AG10803 (cell line): ENCODE results near the gene HIPK1.

Experiments
- DNase-seq: peaks from one replicate; pipeline ENCODE4 v3.0.0; 2010; ENCODE audit warnings: low read depth
- H3K4me3 ChIP-seq: 2 replicates; pipeline ENCODE4 v1.5.1; 2011; ENCODE audit warnings: mild to moderate bottlenecking, low read length, control low read depth
- TF ChIP-seq, protein P1 (sequence below): conservative IDR thresholded peaks from 2 replicates; pipeline ENCODE4 v1.5.1; 2011; ENCODE audit warnings: mild to moderate bottlenecking, low read length, control low read depth, inconsistent platforms

The HIPK1 gene

GRCh38 chr1:113951719-113952118 is 22.6 kb downstream of the HIPK1 start:
- no peak overlapping the region for H3K4me3 ChIP-seq
- no peak for DNase-seq

DNA sequence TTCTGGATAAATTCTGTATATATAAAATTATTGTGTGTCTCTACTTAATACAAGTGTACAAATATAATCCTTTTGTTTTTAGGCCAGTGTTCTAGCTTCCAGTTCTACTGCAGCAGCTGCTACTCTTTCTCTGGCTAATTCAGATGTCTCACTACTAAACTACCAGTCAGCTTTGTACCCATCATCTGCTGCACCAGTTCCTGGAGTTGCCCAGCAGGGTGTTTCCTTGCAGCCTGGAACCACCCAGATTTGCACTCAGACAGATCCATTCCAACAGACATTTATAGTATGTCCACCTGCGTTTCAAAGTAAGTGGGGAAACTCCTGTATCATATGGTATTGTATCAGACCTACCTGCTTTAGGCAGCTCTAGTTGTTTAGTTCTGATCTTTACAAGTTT is 28.9 kb downstream of the HIPK1 start:
- TF ChIP-seq, protein P1, sequence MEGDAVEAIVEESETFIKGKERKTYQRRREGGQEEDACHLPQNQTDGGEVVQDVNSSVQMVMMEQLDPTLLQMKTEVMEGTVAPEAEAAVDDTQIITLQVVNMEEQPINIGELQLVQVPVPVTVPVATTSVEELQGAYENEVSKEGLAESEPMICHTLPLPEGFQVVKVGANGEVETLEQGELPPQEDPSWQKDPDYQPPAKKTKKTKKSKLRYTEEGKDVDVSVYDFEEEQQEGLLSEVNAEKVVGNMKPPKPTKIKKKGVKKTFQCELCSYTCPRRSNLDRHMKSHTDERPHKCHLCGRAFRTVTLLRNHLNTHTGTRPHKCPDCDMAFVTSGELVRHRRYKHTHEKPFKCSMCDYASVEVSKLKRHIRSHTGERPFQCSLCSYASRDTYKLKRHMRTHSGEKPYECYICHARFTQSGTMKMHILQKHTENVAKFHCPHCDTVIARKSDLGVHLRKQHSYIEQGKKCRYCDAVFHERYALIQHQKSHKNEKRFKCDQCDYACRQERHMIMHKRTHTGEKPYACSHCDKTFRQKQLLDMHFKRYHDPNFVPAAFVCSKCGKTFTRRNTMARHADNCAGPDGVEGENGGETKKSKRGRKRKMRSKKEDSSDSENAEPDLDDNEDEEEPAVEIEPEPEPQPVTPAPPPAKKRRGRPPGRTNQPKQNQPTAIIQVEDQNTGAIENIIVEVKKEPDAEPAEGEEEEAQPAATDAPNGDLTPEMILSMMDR: no peak
- no peak for DNase-seq
- no peak overlapping the region for H3K4me3 ChIP-seq

More at GRCh38 chr1:113951719-113952118, 22.6 kb downstream of the HIPK1 start:
- TF ChIP-seq, protein P1: no peak

- no peak overlapping the region for H3K4me3 ChIP-seq
- DNase-seq: no peak
- TF ChIP-seq, protein P1: no peak
Measured at GRCh38 chr1:113958691-113959090, 29.6 kb downstream of the HIPK1 start.

DNA sequence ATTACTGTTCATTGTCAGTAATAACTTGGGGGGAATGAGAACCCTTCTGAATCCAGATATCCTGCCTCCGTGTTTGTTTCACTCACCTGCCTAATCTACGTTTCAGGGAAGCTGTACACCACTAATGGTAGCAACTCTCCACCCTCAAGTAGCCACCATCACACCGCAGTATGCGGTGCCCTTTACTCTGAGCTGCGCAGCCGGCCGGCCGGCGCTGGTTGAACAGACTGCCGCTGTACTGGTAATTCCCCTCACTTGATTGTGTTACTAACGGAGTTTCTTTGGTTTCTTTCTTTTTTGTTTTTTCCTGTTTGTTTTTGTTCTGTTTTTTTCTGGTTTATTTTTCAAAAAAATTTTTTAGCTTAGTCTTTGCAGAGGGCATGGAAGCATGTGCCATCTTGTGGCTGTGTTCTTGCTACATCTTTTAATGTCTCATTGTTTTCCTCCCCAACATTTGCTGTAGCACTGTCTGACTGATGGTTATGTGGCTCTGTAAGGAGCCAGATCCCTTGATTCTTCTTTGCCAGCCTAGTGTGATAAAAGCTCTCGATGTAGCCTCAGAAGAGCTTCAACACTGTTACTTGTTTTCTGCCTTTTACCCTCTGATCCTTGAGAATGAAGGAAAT is 34.3 kb downstream of the HIPK1 start:
- H3K4me3 ChIP-seq: no peak overlapping the region
- peak; percentile 23 for DNase-seq
- TF ChIP-seq, protein P1: peak; percentile 32

- H3K4me3 ChIP-seq: no peak overlapping the region
- peak; percentile 36 for DNase-seq
- TF ChIP-seq, protein P1: no peak
Measured at GRCh38 chr1:113965703-113966412, 36.7 kb downstream of the HIPK1 start.

DNA sequence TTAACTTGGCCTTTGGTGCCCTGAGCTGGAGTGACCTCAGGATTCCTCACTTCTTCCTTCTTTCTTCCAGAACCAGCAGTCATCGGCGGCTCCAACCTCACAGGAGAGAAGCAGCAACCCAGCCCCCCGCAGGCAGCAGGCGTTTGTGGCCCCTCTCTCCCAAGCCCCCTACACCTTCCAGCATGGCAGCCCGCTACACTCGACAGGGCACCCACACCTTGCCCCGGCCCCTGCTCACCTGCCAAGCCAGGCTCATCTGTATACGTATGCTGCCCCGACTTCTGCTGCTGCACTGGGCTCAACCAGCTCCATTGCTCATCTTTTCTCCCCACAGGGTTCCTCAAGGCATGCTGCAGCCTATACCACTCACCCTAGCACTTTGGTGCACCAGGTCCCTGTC is 43.8 kb downstream of the HIPK1 start:
- no peak overlapping the region for H3K4me3 ChIP-seq
- TF ChIP-seq, protein P1: no peak
- no peak for DNase-seq
